ENCODE measurements around the gene TESMIN.
A peak's percentile ranks its signal among the peaks of the same experiment; 100 is the strongest.

Gene TESMIN

DNA sequence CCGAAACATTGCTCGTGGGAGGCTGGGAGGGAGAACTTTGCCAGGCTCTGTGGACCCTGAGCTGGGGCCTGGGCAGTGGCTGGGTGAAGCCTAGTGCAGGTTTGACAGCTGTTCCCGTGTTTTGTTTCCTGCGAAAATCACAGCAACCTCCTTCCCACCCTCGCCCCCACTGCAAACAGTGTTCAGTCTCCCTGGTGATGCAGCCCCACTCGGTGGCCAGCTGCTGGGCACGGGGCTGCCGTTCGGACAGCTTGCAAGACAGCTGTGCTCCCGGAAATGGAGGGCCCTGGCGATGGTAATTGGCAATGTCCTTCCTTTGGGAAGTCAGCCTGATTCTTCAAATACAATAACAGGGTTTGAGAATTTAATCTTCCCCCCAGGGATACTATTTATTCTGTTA lies 77.3 kb downstream of the TESMIN start:
- Histone ChIP-seq H3K4me1 (peaks cover 0 to 9% (median 5%) of the 10 kb centered on the region in 4 donors), H3K27me3 (peaks cover 0 to 42% of the 10 kb centered on the region in 2 donors), H3K4me3 (no peak overlapping the region), H3K9me3 (peaks cover 0 to 18% (median 5%) of the 10 kb centered on the region in 3 donors), H3K36me3 (no peaks in the 10 kb centered on the region), H3K27ac (no peak overlapping the region)
- intact Hi-C loops (cut with DNase I; ENCODE audit: low total_unique reads) = no loop called here
- DNase-seq = no peak
- no peak for TF ChIP-seq CTCF (IDR thresholded peaks at IDR 0.05)

DNA sequence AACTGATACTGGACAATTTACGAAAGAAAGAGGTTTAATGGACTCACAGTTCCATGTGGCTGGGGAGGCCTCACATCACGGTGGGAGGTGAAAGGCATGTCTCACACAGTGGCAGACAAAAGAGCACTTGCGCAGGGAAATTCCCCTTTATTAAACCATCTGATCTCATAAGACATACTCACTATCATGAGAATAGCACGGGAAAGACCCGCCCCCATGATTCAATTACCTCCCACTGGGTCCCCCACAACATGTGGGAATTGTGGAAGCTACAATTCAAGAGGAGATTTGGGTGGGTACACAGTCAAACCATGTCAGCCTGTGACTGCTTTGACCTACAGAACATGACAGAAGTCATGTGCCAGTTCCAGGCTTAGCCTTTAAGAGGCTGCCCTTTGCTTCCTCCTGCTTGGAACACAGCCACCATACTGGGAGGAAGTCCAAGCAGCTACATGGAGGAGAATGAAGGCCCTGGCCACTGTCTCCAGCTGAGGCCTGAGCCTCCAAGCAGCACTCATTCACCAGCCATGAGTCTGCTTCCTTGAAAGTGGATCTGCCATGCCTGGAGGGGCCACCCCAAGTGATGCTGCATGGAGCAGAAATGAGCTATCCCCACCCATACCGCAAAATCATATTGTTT lies 77.9 kb downstream of the TESMIN start:
- DNase-seq = no peak
- intact Hi-C loops (cut with DNase I; ENCODE audit: low total_unique reads) = no loop called here

DNA sequence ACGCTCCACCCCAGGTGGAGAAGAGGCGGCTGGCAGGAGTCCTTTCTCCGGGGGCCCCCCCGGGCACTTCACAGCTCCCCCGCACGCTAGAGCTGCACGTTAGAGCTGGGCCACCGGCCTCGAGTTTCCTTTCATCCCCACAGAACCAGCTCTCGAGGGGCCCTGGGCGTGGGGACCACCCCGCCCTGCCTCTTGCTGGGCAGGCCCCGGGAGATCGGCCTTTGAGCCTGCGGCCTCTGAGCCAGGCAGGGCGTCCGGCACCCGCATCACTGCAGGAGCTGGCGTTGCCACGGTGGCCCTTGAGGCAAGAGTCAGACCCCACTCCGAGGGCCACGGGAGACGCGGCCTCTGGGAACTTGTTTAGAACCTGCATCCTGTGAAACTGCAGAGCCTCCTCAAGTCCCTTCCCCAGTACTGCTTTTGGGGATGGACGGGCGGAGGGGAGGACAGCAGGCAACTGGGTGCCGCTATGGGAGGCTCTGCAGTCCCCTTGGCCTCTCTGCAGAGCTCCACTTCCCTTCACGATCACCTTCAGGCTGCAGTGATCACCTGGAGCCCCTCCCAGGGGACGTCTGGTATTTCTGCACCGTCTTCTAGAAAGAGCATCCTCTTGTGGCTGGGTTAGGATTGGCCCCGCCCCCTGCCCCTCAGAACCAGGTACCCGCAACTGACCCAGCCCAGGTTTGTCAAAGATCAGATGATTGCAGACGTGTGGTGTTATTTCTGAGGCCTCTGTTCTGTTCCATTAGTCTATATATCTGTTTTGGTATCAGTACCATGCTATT lies 80.9 kb downstream of the TESMIN start:
- Histone ChIP-seq H3K27me3 (peaks cover 0 to 42% of the 10 kb centered on the region in 2 donors), H3K4me3 (no peak overlapping the region), H3K9me3 (peaks cover 0 to 18% (median 5%) of the 10 kb centered on the region in 3 donors), H3K36me3 (no peaks in the 10 kb centered on the region), H3K27ac (no peak overlapping the region), H3K4me1 (no peaks in the 10 kb centered on the region)
- DNase-seq = no peak
- TF ChIP-seq CTCF (IDR thresholded peaks at IDR 0.05) = no peak
- intact Hi-C loops (cut with DNase I; ENCODE audit: low total_unique reads) = no loop called here

More for the DNA sequence above, 77.9 kb downstream of the TESMIN start:
- Histone ChIP-seq H3K27me3 (peaks cover 0 to 42% of the 10 kb centered on the region in 2 donors), H3K9me3 (peaks cover 0 to 18% (median 5%) of the 10 kb centered on the region in 3 donors), H3K27ac (no peak overlapping the region), H3K4me3 (no peak overlapping the region), H3K4me1 (peaks cover 0 to 9% (median 5%) of the 10 kb centered on the region in 4 donors), H3K36me3 (no peaks in the 10 kb centered on the region)
- no peak for TF ChIP-seq CTCF (IDR thresholded peaks at IDR 0.05)

- no peaks in the 10 kb centered on the region for H3K4me1 ChIP-seq
- no peak for TF ChIP-seq CTCF (IDR thresholded peaks at IDR 0.05)
- no peaks in the 10 kb centered on the region for H3K36me3 ChIP-seq
- no peak overlapping the region for H3K27ac ChIP-seq
- peaks cover 0 to 47% of the 10 kb centered on the region in 2 donors for H3K27me3 ChIP-seq
- H3K4me3 ChIP-seq = no peak overlapping the region
- intact Hi-C loops (cut with DNase I; ENCODE audit: low total_unique reads) = no loop called here
- DNase-seq = peak in 1 of 2 donors; percentile 53
- H3K9me3 ChIP-seq = peaks cover 0 to 18% (median 5%) of the 10 kb centered on the region in 3 donors
Observed at GRCh38 chr11:68669301-68670090, 81.8 kb downstream of the TESMIN start.
